Stimulated activated CD4-positive, alpha-beta T cell treated with anti-CD3 and anti-CD28 coated beads, Interleukin-1b, Interleukin-23, amount 100 ng/mL, for 4 hours (primary cell): ENCODE data around the gene SMS.

Experiments
- DNase-seq, 2 donors: peaks; one replicate each; pipeline ENCODE4 v3.0.0-alpha.2; 2020; ENCODE audit warnings: low read depth in 2 of 2

SMS gene

GRCh38 chrX:22037911-22038537 lies 97.5 kb downstream of the SMS start:
- no peak for DNase-seq

GRCh38 chrX:22039541-22039940 lies 99.0 kb downstream of the SMS start:
- DNase-seq = no peak

- DNase-seq = no peak
Observed at GRCh38 chrX:22040184-22040583, 99.7 kb downstream of the SMS start.

GRCh38 chrX:22041907-22042530 lies 101.5 kb downstream of the SMS start:
- no peak for DNase-seq

GRCh38 chrX:22043872-22044271 lies 103.4 kb downstream of the SMS start:
- no peak for DNase-seq
